HG02870 (cell line): ENCODE results near the gene RPE65.
"Not testable (repeated sequence)": the region's sequence is repeated elsewhere in the genome, so short reads cannot be mapped to it uniquely, and the experiment has no call there.

Experiments
- ATAC-seq: cut with Tn5 transposase; IDR thresholded peaks from one replicate; pipeline ENCODE4 v1.9.1; 2021; ENCODE audit warnings: mild to moderate bottlenecking, moderate library complexity; ENCODE audit not compliant: unreplicated experiment

RPE65 gene

GRCh38 chr1:68449901-68450300, at the start of gene RPE65:
TSS of gene RPE65 (minus strand) at chr1:68449954. CDS start at chr1:68449905, 49 bp downstream.
- ATAC-seq = no peak

- no peak for ATAC-seq
Observed at GRCh38 chr1:68497358-68497698, 47.6 kb upstream of the RPE65 start.

- ATAC-seq = peak; percentile 92
Observed at GRCh38 chr1:68496680-68497357, 47.1 kb upstream of the RPE65 start, which contains the start of gene DEPDC1. TSS of gene DEPDC1 (minus strand) at chr1:68497082. CDS start at chr1:68496999, 83 bp downstream.

- peak; percentile 19 for ATAC-seq
Observed at GRCh38 chr1:68495968-68496679, 46.4 kb upstream of the RPE65 start.

GRCh38 chr1:68495532-68495931, 45.8 kb upstream of the RPE65 start:
- ATAC-seq = no peak

- no peak for ATAC-seq
Observed at GRCh38 chr1:68493193-68493592, 43.4 kb upstream of the RPE65 start.

GRCh38 chr1:68492255-68492654, 42.5 kb upstream of the RPE65 start:
- ATAC-seq = not testable (repeated sequence)

GRCh38 chr1:68490046-68490651, 40.4 kb upstream of the RPE65 start:
- ATAC-seq = no peak

GRCh38 chr1:68485431-68486022, 35.8 kb upstream of the RPE65 start:
- no peak for ATAC-seq

GRCh38 chr1:68484618-68485017, 34.9 kb upstream of the RPE65 start:
- ATAC-seq = no peak

GRCh38 chr1:68481041-68481440, 31.3 kb upstream of the RPE65 start:
- ATAC-seq = no peak

GRCh38 chr1:68479501-68479900, 29.7 kb upstream of the RPE65 start:
- no peak for ATAC-seq

GRCh38 chr1:68478662-68479061, 28.9 kb upstream of the RPE65 start:
- ATAC-seq = no peak

- ATAC-seq = not testable (repeated sequence)
Observed at GRCh38 chr1:68476626-68477025, 26.9 kb upstream of the RPE65 start.

GRCh38 chr1:68473060-68473459, 23.3 kb upstream of the RPE65 start:
- no peak for ATAC-seq

- no peak for ATAC-seq
Observed at GRCh38 chr1:68470388-68470970, 20.7 kb upstream of the RPE65 start.

- no peak for ATAC-seq
Observed at GRCh38 chr1:68464891-68465290, 15.1 kb upstream of the RPE65 start.

GRCh38 chr1:68460935-68461334, 11.2 kb upstream of the RPE65 start:
- ATAC-seq = no peak

- ATAC-seq = no peak
Observed at GRCh38 chr1:68459796-68460195, 10.0 kb upstream of the RPE65 start.

GRCh38 chr1:68459091-68459490, 9.3 kb upstream of the RPE65 start:
- no peak for ATAC-seq

- ATAC-seq = no peak
Observed at GRCh38 chr1:68456202-68456601, 6.4 kb upstream of the RPE65 start.
